ENCODE data around the gene CCM2.
"Not testable (repeated sequence)": the region's sequence is repeated elsewhere in the genome, so short reads cannot be mapped to it uniquely, and the experiment has no call there.

The CCM2 gene

GRCh38 chr7:44982535-44982923 is 17.5 kb upstream of the CCM2 start:
- no peak for DNase-seq

- DNase-seq: no peak
These were observed 17.0 kb upstream of the CCM2 start for GRCh38 chr7:44982970-44983369.

- DNase-seq: no peak
These were observed 16.1 kb upstream of the CCM2 start for GRCh38 chr7:44983742-44984477.

- no peak for DNase-seq
These were observed 15.6 kb upstream of the CCM2 start for GRCh38 chr7:44984478-44984758.

- no peak for DNase-seq
These were observed 14.8 kb upstream of the CCM2 start for GRCh38 chr7:44985033-44985695.

GRCh38 chr7:44985900-44986217 is 14.1 kb upstream of the CCM2 start:
- DNase-seq: no peak

GRCh38 chr7:44986218-44987053 is 13.6 kb upstream of the CCM2 start:
- DNase-seq: peak; percentile 92 to 96

GRCh38 chr7:44987457-44987856 is 12.5 kb upstream of the CCM2 start:
- no peak for DNase-seq

GRCh38 chr7:44987996-44988395 is 12.0 kb upstream of the CCM2 start:
- DNase-seq: no peak

GRCh38 chr7:44988701-44989100 is 11.3 kb upstream of the CCM2 start:
- no peak for DNase-seq

- no peak for DNase-seq
These were observed 10.9 kb upstream of the CCM2 start for GRCh38 chr7:44989132-44989531.

GRCh38 chr7:44990109-44991023 is 9.6 kb upstream of the CCM2 start:
- no peak for DNase-seq

GRCh38 chr7:44992004-44992795 is 7.8 kb upstream of the CCM2 start:
- DNase-seq: not testable (repeated sequence)

- DNase-seq: no peak
These were observed 5.0 kb upstream of the CCM2 start for GRCh38 chr7:44994877-44995554.

- DNase-seq: no peak
These were observed 4.2 kb upstream of the CCM2 start for GRCh38 chr7:44995555-44996493.

- no peak for DNase-seq
These were observed 1.7 kb upstream of the CCM2 start for GRCh38 chr7:44998153-44998871.

- DNase-seq: peak; percentile 100
These were observed 532 bp upstream of the CCM2 start for GRCh38 chr7:44999245-45000092.

GRCh38 chr7:45001138-45001694 is 1.2 kb downstream of the CCM2 start:
- no peak for DNase-seq

Measured in NCI-H1930 (cell line).